GM21529 (cell line): ENCODE data around the gene ITGA3.

Source experiments
- ATAC-seq: cut with Tn5 transposase; IDR thresholded peaks from one replicate; pipeline ENCODE4 v1.9.1; 2021; ENCODE audit not compliant: unreplicated experiment

The ITGA3 gene

DNA sequence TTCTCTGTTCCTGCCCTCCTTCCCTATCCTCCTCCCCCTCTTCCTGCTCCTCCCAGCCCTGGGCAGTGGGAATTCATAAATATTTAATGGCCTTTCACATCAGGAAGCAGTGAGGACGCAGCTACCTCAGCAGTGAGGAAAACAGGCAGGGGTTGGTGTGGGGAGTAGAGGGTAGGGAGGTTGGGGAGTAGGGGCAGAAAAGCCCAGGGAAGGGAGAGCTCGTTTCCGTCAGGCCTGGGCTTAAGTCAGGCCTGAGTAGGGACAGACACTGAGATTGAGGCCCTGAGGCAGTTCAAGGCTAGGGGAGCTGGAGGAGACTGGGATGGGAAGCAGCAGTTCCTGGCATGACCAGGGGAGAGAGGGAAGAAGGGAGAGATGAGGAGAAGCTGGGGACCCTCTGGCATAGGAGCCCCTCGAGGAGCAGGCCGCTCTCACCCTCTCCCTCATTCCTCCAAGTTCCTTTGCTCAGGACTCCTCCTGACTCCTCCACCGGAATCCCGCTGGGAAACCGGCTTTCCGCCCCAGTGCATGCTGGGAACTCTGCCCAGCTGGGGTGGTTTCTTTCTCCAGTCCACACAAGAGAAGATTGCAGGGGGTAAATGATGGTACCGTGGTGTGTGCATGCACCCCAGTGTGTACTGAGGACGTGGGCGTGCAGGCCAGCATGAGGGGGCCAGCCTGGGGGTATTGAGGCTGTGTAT, 67.9 kb downstream of the ITGA3 start:
- ATAC-seq = no peak

DNA sequence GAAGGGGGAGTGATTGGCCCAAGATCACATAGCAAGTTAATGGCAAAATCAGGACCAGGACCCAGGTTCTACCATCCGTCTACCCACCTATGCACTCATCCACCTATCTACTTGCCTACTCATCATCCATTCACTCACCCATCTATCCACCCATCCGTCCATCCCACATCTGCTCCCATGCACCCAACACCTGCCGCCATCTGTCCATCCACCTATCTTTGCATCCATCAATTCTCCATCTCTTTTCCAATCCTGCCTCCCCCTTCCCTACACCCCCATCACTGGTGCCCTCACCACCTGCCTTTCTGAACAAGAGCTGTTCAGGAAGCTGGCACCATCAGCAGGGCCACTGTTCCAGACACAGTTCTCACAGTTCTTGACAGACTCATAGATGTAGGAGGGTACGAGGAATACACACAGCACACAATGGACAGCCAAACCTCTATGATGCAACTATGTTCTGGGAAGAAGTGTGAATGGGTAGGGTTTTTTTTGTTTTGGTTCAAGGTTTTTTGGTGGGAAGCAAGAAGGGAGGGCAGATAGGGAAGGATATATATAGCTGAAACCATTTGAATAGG, 69.6 kb downstream of the ITGA3 start:
- ATAC-seq = no peak

DNA sequence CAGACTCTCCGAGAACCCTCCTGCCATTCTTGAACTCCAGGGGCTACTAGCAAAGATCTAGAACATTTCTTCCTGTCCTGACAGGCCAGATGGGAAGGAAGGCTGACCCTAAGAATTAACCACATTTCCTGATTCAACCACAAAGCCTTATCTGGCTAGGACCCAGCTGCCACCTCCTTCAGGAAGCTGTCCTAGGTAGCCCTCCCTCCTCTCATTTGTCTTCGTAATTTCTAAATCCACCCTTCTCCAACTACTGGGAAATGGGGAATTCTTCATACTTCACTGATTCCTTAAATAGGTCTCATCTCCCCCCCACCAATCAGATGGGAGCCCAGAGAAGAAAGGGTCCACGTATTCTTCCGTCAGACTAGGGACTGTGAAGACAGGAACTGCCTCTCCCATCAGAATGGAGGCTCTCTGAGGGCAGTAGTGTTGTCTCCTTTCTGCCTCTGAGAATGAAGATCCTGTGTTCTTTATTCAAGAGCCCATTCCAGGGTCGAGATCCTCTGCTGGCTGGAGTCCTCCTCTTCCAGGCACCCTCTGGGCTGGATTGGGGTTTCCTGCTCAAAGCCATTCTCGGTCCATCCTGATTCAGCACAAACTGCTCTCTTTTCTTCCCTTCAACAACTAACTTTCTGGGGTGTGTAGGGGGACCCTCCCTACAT, 71.9 kb downstream of the ITGA3 start:
- ATAC-seq = no peak

DNA sequence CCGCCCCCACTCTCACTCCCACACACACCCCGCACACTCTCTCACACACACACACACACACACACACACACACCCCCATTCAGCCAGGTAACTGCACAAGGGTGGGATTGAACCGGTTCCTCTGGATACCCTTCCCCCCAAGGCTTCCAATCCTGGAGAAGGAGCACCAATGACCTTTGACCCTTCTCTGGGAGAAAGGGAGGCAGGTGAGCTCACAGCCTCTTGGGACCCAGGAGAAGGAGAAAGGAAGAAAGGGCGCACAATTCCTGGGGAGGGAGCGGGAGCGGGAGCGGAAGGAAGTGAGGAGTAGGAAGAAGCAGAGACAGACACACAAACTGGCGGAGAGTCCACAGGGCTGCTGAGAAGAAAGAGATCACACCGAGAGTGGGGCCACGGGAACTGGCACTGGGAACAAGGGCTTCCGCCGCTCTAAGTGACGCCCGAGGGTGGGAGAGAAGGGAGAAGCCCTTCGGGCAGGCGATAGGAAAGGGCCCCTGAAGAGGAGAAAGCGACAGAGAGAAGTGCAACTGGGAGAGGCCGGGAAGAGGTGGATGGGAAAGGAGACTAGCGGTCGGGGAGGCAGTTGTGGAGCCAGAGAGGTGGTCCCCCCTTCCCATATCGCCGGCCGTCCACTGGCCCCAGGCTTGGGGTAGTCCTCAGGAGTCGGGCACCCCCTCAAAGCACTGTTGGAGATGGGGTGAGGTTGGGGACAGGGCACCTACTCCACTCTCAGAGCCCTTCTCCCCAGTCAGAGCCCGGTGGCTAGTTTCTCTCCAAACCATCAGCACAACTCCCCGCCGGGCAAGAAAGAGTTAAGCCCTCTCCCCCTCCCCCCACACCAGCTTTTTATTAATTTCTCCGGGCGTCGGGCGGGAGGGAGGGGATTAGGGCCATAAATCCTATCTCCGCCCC, 72.8 kb downstream of the ITGA3 start:
- ATAC-seq = no peak

DNA sequence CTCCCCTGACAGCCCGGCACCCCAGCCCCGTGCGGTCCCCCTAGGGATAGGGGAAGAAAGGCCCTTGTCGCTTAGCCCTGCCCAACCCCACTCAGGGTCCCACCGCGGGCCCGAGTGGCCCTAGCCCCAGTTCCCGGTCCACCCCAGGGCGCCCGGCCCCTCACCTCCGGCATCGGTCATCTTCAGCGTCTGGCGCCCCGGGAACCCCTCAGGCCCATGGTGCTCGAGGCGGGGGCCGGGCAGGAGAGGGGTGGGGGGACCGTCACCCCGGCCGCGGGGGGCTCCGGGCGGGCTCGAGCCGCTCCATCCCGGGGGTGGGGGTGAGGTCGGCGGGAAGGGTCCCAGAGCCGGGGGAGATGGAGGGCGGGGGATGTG, 73.4 kb downstream of the ITGA3 start:
- ATAC-seq = no peak

DNA sequence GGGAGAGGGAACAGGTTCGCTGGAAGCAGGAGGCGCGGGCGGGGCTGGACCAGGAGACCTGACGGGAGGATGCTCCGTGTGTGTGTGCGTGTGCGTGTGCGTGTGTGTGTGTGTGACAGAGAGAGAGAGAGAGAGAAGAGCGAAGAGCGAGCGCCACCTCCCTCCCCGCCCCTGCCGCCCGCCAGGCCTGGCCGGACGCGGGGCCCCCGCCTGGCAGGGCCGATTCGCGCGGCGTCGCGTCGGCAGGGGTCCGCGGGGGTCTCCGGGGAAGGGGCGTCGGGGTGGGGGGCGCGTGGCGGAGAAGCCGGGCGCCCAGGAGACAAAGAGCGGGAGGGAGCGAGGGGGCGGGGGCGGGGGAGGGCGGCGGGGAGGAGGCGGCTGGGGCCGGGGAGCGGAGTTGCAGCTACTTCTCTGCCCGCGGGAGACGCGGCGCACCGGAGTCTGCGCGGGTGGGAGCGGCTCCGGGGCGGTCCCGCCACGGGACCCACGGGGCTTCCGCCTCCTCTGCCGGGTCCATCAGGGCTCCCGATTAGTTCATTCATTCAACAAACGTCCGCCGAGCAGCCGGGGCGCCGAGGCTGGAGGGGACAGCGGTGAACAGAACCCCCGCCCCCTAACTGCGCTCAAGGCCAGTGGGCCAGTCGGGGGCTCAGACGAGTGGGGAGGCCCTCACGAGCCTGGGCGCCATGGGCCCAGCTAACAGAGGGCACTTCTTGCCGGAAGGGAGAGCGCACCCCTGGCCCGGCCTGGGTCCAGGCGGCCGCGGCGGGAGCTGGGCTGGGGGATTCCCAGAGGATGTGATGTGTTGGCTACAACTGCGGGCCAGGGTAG, 74.0 kb downstream of the ITGA3 start, which contains the start of gene SAMD14:
Gene SAMD14 (minus strand): TSS at position 433 of the 831 bp plus-strand sequence. CDS start 5,201 bp downstream, outside the sequence.
- ATAC-seq = no peak

DNA sequence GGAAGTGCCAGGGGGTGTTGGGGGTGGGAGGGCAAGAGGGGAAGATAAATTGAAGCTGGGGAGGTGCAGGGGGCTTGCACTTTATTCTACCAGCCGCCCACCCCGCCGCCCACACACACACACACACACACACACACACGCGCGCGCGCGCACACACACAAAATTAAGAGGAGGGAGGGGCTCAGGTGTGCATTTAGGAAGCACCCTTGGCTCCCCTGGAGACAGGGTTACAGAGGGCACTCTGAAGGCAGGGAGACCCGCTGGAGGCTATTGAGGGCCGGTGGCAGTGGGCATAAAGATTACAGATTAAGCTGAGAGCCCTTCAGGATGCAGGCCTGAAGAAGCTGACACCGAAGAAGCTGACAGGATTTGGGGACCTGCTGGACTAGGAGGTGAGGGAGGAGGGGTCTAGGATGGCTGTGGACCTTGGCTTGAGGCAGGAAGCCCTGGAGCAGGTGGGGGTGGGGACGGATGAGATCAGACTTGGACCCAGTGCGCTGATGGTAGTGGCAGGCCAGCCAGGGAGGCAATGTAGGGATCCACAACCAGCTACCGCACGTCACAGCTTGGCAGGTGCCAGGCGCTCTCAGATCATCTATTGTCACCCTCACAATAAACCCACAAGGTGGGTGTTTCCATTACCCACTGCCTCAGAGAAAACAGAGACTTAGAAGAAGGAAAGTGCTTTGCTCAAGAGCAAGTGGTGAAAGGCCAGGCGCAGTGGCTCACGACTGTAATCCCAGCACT, 74.8 kb downstream of the ITGA3 start:
- ATAC-seq = no peak

DNA sequence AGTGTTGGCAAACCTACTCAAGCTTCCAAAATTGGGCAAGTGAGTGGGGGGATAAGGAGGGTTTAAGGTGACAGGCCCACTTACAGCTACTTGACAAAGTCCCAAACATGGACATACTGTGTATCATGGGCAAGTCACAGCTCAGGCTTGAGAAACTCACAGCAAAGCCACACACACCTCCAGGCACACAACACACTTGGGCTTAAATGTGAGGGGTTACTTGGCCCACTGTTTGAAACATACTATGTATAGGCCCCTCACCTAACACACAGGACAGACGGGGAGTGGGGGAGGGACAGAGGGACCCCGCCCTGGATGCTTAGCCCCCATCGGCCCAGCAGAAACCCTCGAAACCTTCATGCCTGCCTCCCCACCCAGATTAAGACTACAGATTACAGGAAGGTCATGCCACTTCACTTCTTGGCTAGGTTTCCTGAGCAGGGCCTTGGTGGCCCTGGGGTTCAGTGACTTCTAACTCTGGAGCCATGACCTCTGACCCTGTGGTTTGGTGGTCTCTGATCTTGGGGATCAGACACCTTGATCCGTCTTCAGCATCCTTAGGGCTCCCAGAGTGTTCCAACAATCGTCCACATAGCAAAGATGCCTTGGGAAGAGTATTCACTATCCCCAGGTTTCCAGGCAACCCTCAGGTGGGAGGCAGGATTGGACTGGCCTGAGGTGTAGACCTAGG, 76.3 kb downstream of the ITGA3 start:
- ATAC-seq = no peak

DNA sequence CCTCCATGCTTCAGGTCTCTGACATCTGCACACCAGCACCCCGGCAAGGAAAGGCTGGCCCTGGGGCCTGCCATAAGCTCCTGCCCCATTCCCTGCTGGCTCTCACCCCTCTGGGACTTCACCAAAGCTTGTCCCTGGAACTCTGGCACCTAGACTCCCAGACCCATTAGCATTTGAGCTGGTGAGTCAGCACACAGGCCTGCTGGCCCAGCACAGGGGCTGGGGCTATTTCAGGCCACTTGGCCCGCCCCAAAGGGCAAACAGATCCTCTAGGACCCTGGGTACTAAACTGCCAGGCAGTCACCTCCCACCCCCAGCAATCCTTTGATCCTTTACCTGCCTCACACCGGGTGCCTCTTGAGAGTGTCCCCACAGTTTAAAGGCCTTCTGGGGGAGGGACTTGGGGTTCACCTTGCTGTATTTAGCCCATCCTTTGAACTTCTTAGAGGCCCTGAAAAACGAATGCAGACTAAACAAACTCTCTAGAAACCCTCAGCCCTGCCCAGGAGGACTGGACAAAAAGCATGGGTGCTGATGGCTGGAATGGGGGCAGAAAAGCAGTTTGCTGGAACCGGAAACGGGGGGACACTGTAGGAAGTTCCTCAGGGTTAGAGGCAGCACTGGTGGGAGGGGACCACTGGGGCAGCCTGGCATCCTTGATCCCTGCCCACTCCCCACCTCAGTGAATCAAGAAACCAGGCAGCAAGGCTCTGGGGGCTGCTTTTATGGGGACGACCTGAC, 77.3 kb downstream of the ITGA3 start:
- ATAC-seq = no peak

DNA sequence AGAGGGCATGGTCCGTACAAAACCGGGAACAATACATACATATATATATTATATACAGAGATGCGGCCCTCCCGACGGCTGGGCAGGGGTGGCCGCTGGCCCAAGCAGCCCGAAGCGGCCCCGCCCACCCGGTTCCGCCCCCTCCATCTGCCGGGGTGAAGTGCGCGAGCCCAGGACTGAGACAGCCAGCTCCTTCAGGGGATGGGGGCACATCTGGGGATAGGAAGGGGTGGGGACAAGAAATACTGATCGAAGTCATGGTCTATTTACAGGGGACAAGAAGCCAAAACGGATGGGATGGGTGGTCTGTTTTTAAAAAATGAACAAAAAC, 77.8 kb downstream of the ITGA3 start:
- ATAC-seq = no peak

DNA sequence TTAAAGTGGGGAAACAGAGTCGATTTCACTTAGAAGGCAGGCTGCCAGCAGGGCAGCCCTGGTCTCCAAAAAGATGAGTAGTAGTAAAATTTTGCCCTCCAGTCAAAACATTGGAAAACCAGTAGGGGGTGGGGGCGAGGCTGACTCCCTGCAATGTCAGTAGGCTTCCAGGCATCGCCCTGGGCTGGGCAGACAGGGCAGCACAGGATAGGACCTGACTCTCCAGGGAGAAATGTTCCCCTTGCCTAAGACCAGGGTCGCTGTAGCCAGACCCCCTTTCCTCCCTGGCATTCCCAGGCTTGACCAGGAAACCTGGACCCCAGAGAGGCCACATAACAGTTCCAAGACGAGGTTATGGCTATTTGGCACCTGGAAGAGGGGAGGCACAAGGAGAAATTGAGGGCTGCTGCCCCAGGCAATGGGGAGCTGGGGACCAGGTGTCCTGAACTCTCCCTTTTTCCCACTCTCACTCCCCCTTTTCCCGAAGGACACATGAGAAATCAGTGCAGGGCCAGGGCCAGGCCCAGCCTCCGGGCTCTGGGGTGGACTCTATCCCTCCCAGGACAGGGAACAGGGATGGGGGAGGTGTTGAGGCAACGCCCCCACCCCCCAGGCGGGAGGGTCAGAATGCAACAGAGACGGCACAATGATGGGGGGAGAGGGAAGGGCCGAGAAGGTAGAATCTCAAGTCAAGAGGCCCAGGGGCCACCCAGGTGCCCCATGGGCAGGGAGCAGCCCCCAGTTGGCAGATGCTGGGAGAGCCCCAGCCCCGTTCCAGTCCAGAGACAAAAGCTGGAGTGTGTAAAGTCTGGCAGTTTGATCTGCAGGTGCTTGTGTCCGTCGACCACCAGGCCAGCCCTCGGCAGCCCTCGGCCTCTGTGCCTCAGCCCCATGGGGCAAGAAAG, 78.5 kb downstream of the ITGA3 start:
- ATAC-seq = no peak

DNA sequence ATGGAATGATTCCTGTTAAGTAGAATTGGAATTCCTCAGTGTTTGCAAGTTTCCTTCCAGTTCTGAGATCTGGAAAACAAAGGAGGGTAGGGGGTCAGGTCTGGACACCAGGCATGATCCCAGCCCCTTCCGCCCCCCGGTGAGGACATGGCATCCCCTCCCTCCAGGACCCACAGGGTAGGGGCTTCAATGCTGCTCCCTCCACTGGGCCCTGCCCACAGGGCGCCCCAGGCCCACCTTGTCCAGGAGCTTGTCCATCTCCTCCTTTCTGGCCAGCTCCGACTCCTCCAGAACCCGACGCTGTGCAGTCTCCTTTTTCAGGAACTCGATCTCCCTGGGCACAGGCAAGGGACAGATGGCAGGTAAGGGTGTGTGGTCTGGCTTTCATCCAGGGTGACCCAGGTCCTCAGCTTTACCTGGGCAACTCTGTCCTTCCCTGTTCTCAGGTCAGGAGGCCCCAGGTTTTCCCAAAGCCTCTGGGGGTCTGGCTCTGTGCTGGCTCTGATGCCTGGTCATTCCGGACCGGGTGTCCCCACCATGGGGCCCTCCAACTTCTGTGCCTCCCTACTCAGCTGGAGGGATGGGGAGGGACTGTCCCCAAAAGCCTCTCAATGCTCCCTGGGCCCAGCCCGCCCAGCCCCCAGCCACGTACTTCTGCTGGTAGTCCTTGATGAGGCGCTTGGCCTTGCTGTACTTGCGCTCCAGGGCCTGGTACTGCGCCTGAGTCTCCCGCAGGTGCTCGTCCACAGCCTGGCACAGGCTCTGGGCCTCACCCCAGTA, 79.6 kb downstream of the ITGA3 start:
- ATAC-seq = no peak

DNA sequence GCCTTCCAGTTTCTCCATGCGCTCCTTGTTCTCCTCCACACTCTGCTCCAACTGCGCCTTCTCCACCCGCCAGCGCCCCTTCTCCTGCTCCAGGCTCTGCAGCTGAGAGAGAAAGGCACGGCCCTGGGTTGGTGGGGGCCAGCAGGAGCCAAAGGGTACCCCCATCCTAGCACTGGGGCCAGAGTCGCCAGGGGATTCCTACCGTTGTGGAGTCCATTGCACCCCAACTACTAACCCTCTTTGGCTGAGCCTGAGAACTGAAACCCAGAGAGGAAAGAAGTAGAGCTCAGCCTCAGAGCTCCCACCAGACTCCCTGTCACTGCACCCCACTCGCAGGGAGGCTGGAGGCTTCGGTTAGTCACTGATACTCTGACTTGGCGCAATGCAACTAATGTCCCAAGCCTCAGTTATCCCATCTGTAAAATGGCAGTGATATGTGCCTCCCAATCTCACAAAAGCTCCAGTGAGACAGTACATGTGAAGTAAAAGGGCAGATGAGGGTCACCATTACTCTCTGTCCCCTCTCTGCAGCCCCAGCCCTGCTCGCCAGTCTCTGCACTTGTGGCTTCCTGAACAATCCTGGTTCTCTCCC, 80.3 kb downstream of the ITGA3 start:
- no peak for ATAC-seq

DNA sequence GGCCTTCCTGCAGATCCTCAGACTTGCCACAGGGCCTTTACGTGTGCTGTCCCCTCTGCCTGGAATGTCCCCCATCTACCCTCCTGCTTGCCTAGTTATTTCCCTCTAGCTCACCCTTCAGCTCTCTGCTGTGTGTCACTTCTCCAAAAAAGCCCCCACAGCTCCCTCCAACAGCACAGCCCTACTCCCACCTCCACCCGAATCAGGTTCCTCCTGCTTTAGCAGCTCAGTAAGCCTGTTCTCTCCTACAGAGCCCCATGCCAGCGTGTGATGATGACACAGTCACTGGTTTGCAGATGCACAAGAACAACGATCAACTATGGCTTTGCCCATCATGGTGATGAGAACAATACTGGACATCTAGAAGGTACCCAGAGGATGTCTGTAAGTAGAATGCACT, 81.1 kb downstream of the ITGA3 start:
- no peak for ATAC-seq

DNA sequence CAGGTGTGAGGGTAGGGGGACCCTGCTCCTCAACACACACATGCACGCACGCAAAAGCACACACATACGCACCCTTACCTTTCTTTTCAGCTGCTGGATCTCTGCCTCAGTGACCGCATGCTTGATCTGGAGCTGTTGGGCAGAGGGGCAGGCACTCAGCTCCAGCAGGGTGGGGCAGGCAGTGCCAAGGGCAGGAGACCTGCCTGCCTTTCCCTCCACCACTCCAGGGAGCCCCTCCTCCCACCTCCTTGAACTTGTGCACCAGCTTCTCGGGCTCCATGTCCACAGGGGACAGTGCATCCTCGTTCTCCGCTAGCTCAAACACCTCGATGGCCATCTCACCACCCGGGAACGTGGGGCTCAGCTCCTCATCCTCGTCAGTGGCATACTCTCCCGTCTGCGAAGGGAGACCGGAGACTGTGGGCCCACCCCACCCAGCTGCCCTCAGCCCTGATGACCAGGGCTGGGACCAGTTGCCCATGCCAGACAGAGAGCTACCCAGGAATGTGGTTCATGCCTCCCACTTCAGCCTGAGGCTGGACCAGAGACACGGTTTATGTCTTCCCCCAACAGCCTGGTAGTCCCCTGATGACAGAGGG, 83.4 kb downstream of the ITGA3 start:
- ATAC-seq = no peak
